K562 (cell line): Measurements from ENCODE around the gene CAPZA3. TPM values are rescaled to one million over a fixed set of nuclear protein-coding genes. Genes with fewer than 3 reads are reported as not detected.

Experiments
- ATAC-seq: fragments of 200-7000 bp; cut with Tn5 transposase; 3 replicates; pipeline ENCODE4 v1.9.1; 2020; ENCODE audit warnings: moderate library complexity
- BruUV-seq: library from RNA; stranded (reverse); fragments of 400-500 nt; replicated peaks from 2 replicates; lab custom pipeline; 2021; lab: Mats Ljungman, UMichigan
- CTCF ChIA-PET: fragments of 300-600 bp; formaldehyde crosslinking; extraction: SDS; loops from one replicate; lab custom pipeline; 2021; ENCODE audit warnings: low intra/inter-chr PET ratio; lab: Yijun Ruan, JAX
- POLR2A ChIA-PET: fragments of 300-600, 350-650 bp; sonication (Branson Sonifier 250); formaldehyde crosslinking; extraction: SDS; loops from one replicate; lab custom pipeline; 2021; ENCODE audit warnings: antibody characterized with exemption, inconsistent platforms; lab: Yijun Ruan, JAX
- DNase-seq, 4 experiments: peaks; one replicate each; pipeline versions ENCODE4 v3.0.0 to v3.0.0-alpha.2; 2011 to 2018; ENCODE audit warnings: low spot score in 3 of 4, mixed read lengths in 3 of 4; ENCODE audit errors: extremely low read depth in 1 of 4
- FAIRE-seq: peaks from 2 replicates; lab custom pipeline; 2011; peaks lifted over from hg19 to GRCh38; lab: Jason Lieb, UNC
- H2AFZ ChIP-seq: 2 replicates; pipeline ENCODE4 v1.6.0; 2011; ENCODE audit warnings: low read depth, low read length, control low read depth, inconsistent platforms
- H3K27ac ChIP-seq: fragments of 200-600 bp; 3 replicates; pipeline ENCODE4 v1.8.0; 2011; ENCODE audit warnings: low read depth, mild to moderate bottlenecking, control low read depth, inconsistent platforms, low read length, moderate library complexity, mixed read lengths; ENCODE audit errors: extremely low read depth
- H3K27me3 ChIP-seq, 2 experiments: fragments of 300-600 bp in 1 of 2; 2 replicates in 1 of 2; 3 replicates in 1 of 2; pipeline versions ENCODE4 v1.6.0 to v1.8.0; 2011; ENCODE audit warnings: inconsistent platforms in 2 of 2, low read length in 2 of 2, mild to moderate bottlenecking in 1 of 2, mixed read lengths in 1 of 2, moderate library complexity in 1 of 2; ENCODE audit not compliant: control insufficient read depth in 2 of 2, insufficient read depth in 2 of 2
- H3K36me3 ChIP-seq: fragments of 300-600 bp; 3 replicates; pipeline ENCODE4 v1.8.0; 2011; ENCODE audit warnings: mild to moderate bottlenecking, low read length, inconsistent platforms; ENCODE audit not compliant: control insufficient read depth, insufficient read depth
- H3K4me1 ChIP-seq, 2 experiments: fragments of 200-600 bp in 1 of 2; replicated peaks in 1 of 2; 2 replicates in 1 of 2; 3 replicates in 1 of 2; pipeline versions ENCODE4 v1.5.1 to v1.8.0; 2011; ENCODE audit warnings: inconsistent platforms in 2 of 2, low read length in 2 of 2, mild to moderate bottlenecking in 1 of 2, mixed read lengths in 1 of 2, moderate library complexity in 1 of 2; ENCODE audit not compliant: control insufficient read depth in 2 of 2, insufficient read depth in 2 of 2
- H3K4me2 ChIP-seq: 2 replicates; pipeline ENCODE4 v1.6.1; 2011; ENCODE audit warnings: low read length, control low read depth, inconsistent platforms, mixed read lengths; ENCODE audit not compliant: insufficient read depth
- H3K4me3 ChIP-seq: fragments of 200-600 bp; sonication (generic), shearing (Covaris generic); 2 replicates; pipeline ENCODE4 v1.5.1; 2016; ENCODE audit warnings: control low read depth, inconsistent platforms
- H3K79me2 ChIP-seq: fragments of 200-600 bp; 3 replicates; pipeline ENCODE4 v1.8.0; 2011; ENCODE audit warnings: low read length, inconsistent platforms; ENCODE audit not compliant: control insufficient read depth, insufficient read depth
- H3K9ac ChIP-seq, 2 experiments: 2 replicates each; pipeline versions ENCODE4 v1.6.0 to v1.6.1; 2011; ENCODE audit warnings: low read depth in 2 of 2, low read length in 2 of 2, control low read depth in 1 of 2, inconsistent platforms in 1 of 2, mild to moderate bottlenecking in 1 of 2, mixed read lengths in 1 of 2; ENCODE audit not compliant: insufficient read depth in 1 of 2
- H3K9me1 ChIP-seq: one replicate; pipeline ENCODE4 v1.6.0; 2011; ENCODE audit warnings: inconsistent platforms, mild to moderate bottlenecking, low read length, moderate library complexity; ENCODE audit not compliant: control insufficient read depth, insufficient read depth
- H3K9me3 ChIP-seq: replicated peaks from 2 replicates; pipeline ENCODE4 v1.5.1; 2011; ENCODE audit warnings: low read depth, low read length, inconsistent platforms; ENCODE audit not compliant: control insufficient read depth, insufficient read depth
- H4K20me1 ChIP-seq: replicated peaks from 2 replicates; pipeline ENCODE4 v1.6.1; 2011; ENCODE audit warnings: low read length, inconsistent platforms, mixed read lengths; ENCODE audit not compliant: control insufficient read depth, insufficient read depth
- ESRRA ChIP-seq: fragments of 450-650 bp; IDR thresholded peaks from 2 replicates; pipeline ENCODE4 v1.6.1; 2014; ENCODE audit warnings: low read depth, mild to moderate bottlenecking, moderate library complexity, borderline replicate concordance
- EWSR1 ChIP-seq: fragments of 450-650 bp; IDR thresholded peaks from 2 replicates; pipeline ENCODE4 v1.6.1; 2018; ENCODE audit warnings: borderline replicate concordance, mild to moderate bottlenecking, low read depth, moderate library complexity; ENCODE audit not compliant: partially characterized antibody
- STAT5B ChIP-seq: fragments of 250-450 bp; sonication (Bioruptor Pico); IDR thresholded peaks from 2 replicates; pipeline ENCODE4 v1.8.0; 2021; ENCODE audit warnings: mild to moderate bottlenecking, inconsistent platforms
- ZNF146 ChIP-seq: IDR thresholded peaks from one replicate; pipeline ENCODE4 v1.6.1; 2018; ENCODE audit warnings: missing compliant biosample characterization; ENCODE audit not compliant: unreplicated experiment
- ZNF764 ChIP-seq: fragments of 250-450 bp; sonication (Bioruptor Pico); IDR thresholded peaks from 2 replicates; pipeline ENCODE4 v1.4.0; 2020; ENCODE audit warnings: low read depth, mild to moderate bottlenecking, moderate library complexity
- WGBS: fragments of 100-300 bp; shearing (Covaris generic); methylation state at CpG from one replicate; pipeline ENCODE4 v1.1.6; 2016; ENCODE audit warnings: low coverage, mixed read lengths; ENCODE audit not compliant: insufficient coverage; ENCODE audit errors: missing lambda C conversion rate; 5-methylcytosine and 5-hydroxymethylcytosine counted together
- in situ Hi-C: fragments of 300-500 bp; cut with MboI; formaldehyde crosslinking; loops from 4 replicates; pipeline ENCODE4 v1.15.0; 2018; ENCODE audit warnings: inconsistent platforms, mixed read lengths
- intact Hi-C: fragments of 100-400 bp; cut with micrococcal nuclease; formaldehyde crosslinking; loops from 2 replicates; pipeline ENCODE4 v1.14.2; 2022
- polyA plus RNA-seq, 8 experiments: library from polyadenylated mRNA; depleted of rRNA in 4 of 8; stranded (reverse) in 5 of 8; unstranded in 3 of 8; fragments of >200 nt; fragmentation: Nextera tagmentation in 2 of 8; fragmentation: Illumina TruSeq in 1 of 8; extraction: Ambion mirVana in 2 of 8; extraction: Trizol in 1 of 8; gene quantifications; 2 replicates each; pipeline versions ENCODE4 v1.2.1 to v1.2.3, GENCODE V29; 2011 to 2014; ENCODE audit warnings: inconsistent platforms in 1 of 8, missing spikeins in 1 of 8
- total RNA-seq, 7 experiments: library from RNA; depleted of rRNA in 6 of 7; stranded (reverse); fragments of >200 nt in 6 of 7; fragmentation: Illumina TruSeq in 2 of 7; extraction: Trizol in 2 of 7; gene quantifications; 2 replicates each; pipeline versions ENCODE4 v1.2.1 to v1.2.3, GENCODE V29; 2011 to 2021; ENCODE audit warnings: low replicate concordance in 1 of 7
- TF ChIP-seq, protein P1 (sequence below): fragments of 250-450 bp; sonication (Bioruptor Pico); IDR thresholded peaks from 2 replicates; pipeline ENCODE4 v1.8.0; 2022; ENCODE audit warnings: moderate library complexity, mild to moderate bottlenecking, inconsistent platforms

The CAPZA3 gene
- total and polyA plus RNA-seq, 9 of the 15 experiments (the other 6 are each of a cell fraction or from before 2014, with no cell fraction given): not detected

DNA sequence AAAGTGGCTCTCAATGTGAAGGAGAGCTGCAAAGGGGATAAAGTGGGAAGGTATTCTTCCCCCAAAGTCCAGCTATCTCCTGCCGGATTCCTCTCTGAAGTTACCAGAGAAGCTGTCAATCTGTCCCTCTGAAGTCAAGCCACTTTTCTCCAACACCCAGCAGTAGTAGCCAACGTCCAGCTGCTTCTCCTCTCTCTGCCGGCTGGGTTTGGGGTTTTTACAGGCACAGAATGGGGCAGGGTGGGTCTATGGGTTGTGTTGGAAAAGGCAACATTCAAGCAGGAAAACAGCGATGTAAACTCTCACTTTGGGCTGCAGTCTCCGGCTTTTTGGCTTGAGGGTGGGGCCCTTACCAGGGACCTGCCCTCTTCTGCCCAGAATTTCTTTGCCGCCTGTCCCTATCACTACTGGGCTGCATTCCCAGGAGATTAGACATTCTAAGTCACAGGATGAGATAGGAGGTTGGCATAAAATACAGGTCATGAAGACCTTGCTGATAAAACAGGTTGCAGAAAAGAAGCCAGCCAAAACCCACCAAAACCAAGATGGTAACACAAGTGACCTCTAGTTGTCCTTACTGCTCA, 16.3 kb downstream of the CAPZA3 start:
- Histone ChIP-seq H3K79me2 (no peaks in the 10 kb centered on the region), H3K4me1 (peaks cover 4 to 30% of the 10 kb centered on the region in 2 experiments; a peak in 4 of 5 replicates), H3K4me3 (no peak overlapping the region), H4K20me1 (no peaks in the 10 kb centered on the region), H3K27ac (peak overlapping the region; percentile 41; the same call in 1 of the 3 replicates), H3K9ac (peak overlapping the region; percentile 14 to 23; a peak in 2 of 4 replicates), H3K4me2 (0 out of 2 replicates have a peak overlapping the region, but pooled peaks have one; percentile 4), H3K9me1 (no peaks in the 10 kb centered on the region), H3K27me3 (no peaks in the 10 kb centered on the region), H2AFZ (peak overlapping the region; percentile 65), H3K9me3 (no peaks in the 10 kb centered on the region), H3K36me3 (no peaks in the 10 kb centered on the region)
- no TSS peak for BruUV-seq
- DNase-seq (no peak), FAIRE-seq (no peak), ATAC-seq (no peak)
- WGBS: 18% methylated on average over 5 of the region's 6 CpGs
- intact Hi-C loops (no loop called here), in situ Hi-C loops (no loop called here)
- ChIA-PET POLR2A (no interaction called here), CTCF (no interaction called here)
- TF ChIP-seq ZNF146 (CRISPR knock-in tag): no peak
- no peak for TF ChIP-seq STAT5B (CRISPR knock-in tag)
- peak; percentile 42; the same call in 1 of the 2 replicates for TF ChIP-seq ESRRA

DNA sequence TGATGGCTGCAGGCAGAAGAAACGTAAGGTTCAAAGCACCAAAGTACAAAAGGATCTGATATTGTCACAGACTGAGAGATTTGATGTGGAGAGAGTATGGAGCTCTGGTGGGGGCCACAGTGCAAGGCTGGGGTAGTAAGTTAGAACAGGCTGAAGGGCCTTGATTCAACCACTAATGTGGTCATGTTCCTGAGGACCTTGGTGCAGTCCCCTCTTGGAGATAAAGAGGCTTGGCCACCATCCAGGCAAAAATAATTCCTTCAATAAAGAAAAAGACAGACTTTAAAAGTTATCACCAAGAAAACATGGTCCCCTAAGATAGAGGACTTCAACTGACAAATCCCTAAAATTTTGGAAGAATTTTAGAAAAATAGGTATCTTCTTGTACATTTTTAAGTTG, 17.4 kb downstream of the CAPZA3 start:
- CTCF ChIA-PET: no interaction called here
- 0% methylated on average over 1 of the region's 1 CpG for WGBS
- H3K4me3 ChIP-seq: no peak overlapping the region
- ATAC-seq: peak; percentile 50
- no peak overlapping the region for H3K4me2 ChIP-seq
- in situ Hi-C loops: no loop called here
- POLR2A ChIA-PET: no interaction called here
- H3K27ac ChIP-seq: 0 out of 3 replicates have a peak overlapping the region, but pooled peaks have one; percentile 15
- peaks cover 4 to 30% of the 10 kb centered on the region in 2 experiments; a peak in 4 of 5 replicates for H3K4me1 ChIP-seq
- no peaks in the 10 kb centered on the region for H3K36me3 ChIP-seq
- BruUV-seq: no TSS peak
- H3K79me2 ChIP-seq: no peaks in the 10 kb centered on the region
- no peaks in the 10 kb centered on the region for H4K20me1 ChIP-seq
- DNase-seq: peak; percentile 8 to 32 (median 13)
- no peaks in the 10 kb centered on the region for H3K27me3 ChIP-seq
- H2AFZ ChIP-seq: 0 out of 2 replicates have a peak overlapping the region, but pooled peaks have one; percentile 66
- intact Hi-C loops: no loop called here
- H3K9me1 ChIP-seq: no peaks in the 10 kb centered on the region
- FAIRE-seq: no peak
- no peaks in the 10 kb centered on the region for H3K9me3 ChIP-seq
- no peak overlapping the region for H3K9ac ChIP-seq
- TF ChIP-seq, protein P1, sequence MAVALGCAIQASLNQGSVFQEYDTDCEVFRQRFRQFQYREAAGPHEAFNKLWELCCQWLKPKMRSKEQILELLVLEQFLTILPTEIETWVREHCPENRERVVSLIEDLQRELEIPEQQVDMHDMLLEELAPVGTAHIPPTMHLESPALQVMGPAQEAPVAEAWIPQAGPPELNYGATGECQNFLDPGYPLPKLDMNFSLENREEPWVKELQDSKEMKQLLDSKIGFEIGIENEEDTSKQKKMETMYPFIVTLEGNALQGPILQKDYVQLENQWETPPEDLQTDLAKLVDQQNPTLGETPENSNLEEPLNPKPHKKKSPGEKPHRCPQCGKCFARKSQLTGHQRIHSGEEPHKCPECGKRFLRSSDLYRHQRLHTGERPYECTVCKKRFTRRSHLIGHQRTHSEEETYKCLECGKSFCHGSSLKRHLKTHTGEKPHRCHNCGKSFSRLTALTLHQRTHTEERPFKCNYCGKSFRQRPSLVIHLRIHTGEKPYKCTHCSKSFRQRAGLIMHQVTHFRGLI: no peak
- TF ChIP-seq ZNF764: no peak
- no peak for TF ChIP-seq EWSR1
